Activated T-cell treated with anti-CD3 and anti-CD28 coated beads, Interleukin-2, amount 50 U/mL, for 72 hours (primary cell): ENCODE results near the gene CRY1. TPM values are rescaled to one million over a fixed set of nuclear protein-coding genes. Genes with fewer than 3 reads are reported as not detected.

ENCODE experiments used
- ATAC-seq, 2 donors: fragments of 150-1000 bp; cut with Tn5 transposase; replicated peaks in 1 of 2; 2 replicates each; pipeline ENCODE4 v1.10.0; 2021; ENCODE audit warnings: moderate library complexity in 2 of 2, mild to moderate bottlenecking in 1 of 2
- DNase-seq, 2 donors: peaks; one replicate each; pipeline ENCODE4 v3.0.0; 2021 to 2022; ENCODE audit warnings: mixed read lengths in 1 of 2
- H3K27ac Mint-ChIP-seq: one replicate; pipeline ENCODE4 v1.8.0; 2022; ENCODE audit warnings: mild to moderate bottlenecking, moderate library complexity, mixed read lengths
- H3K27me3 Mint-ChIP-seq: one replicate; pipeline ENCODE4 v1.8.0; 2022; ENCODE audit warnings: low read depth, mixed read lengths
- H3K36me3 Mint-ChIP-seq, 2 donors: one replicate each; pipeline ENCODE4 v1.8.0; 2022; ENCODE audit warnings: mixed read lengths in 2 of 2, mild to moderate bottlenecking in 1 of 2; ENCODE audit not compliant: insufficient read depth in 2 of 2
- H3K4me1 Mint-ChIP-seq: one replicate; pipeline ENCODE4 v1.8.0; 2022; ENCODE audit warnings: low read depth, mixed read lengths
- H3K4me3 Mint-ChIP-seq, 2 donors: one replicate each; pipeline ENCODE4 v1.8.0; 2022; ENCODE audit warnings: mild to moderate bottlenecking in 2 of 2, mixed read lengths in 2 of 2, moderate library complexity in 2 of 2
- H3K9me3 Mint-ChIP-seq, 2 donors: one replicate each; pipeline ENCODE4 v1.8.0; 2022; ENCODE audit warnings: mixed read lengths in 2 of 2
- total RNA-seq, 2 donors: library from RNA; stranded (reverse); gene quantifications; one replicate each; pipeline ENCODE4 v1.2.3, GENCODE V29; 2022

The CRY1 gene
- total RNA-seq = 10 to 100 TPM; 24.1 to 25.8 TPM

GRCh38 chr12:107093417-107094182 is at the start of gene CRY1:
TSS of gene CRY1 (minus strand) at chr12:107093549. CDS start at chr12:107092961, 588 bp downstream.
- ATAC-seq (peak; percentile 89 to 91), DNase-seq (peak; percentile 95)
- Mint-ChIP-seq H3K36me3 (peaks cover 4 to 6% of the 10 kb centered on the region in 2 donors), H3K4me1 (no peaks in the 10 kb centered on the region), H3K4me3 (no peak within 1 kb of the TSS), H3K27me3 (no peaks in the 10 kb centered on the region), H3K9me3 (peaks cover 3 to 4% of the 10 kb centered on the region in 2 donors), H3K27ac (peak within 1 kb of the TSS; percentile 97)

- ATAC-seq (no peak), DNase-seq (no peak)
- Mint-ChIP-seq H3K4me3 (no peak overlapping the region), H3K4me1 (no peaks in the 10 kb centered on the region), H3K27ac (no peak overlapping the region), H3K27me3 (no peaks in the 10 kb centered on the region), H3K36me3 (no peaks in the 10 kb centered on the region), H3K9me3 (no peaks in the 10 kb centered on the region)
Measured at GRCh38 chr12:107139787-107140186, 46.4 kb upstream of the CRY1 start.

DNA sequence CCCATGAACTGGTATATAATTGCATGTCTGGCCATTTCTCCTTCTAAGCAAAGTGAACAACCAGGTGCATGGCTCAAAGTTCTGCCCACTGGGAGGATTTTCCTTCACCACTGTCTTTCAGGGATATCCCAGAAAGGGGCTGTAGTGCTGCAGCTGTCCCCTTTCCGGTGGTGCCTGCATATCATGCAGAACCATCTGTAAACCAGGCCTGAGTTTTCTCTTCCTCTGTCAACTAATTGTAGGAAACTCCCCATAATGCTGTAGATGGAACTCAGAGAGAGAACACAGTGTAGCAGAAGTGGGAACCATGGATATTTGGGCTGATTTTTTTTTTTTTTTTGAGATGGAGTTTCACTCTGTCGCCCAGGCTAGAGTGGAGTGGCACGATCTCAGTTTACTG is 45.6 kb upstream of the CRY1 start:
- Mint-ChIP-seq H3K9me3 (no peaks in the 10 kb centered on the region), H3K27me3 (no peaks in the 10 kb centered on the region), H3K4me1 (no peaks in the 10 kb centered on the region), H3K4me3 (no peak overlapping the region), H3K27ac (no peak overlapping the region), H3K36me3 (no peaks in the 10 kb centered on the region)
- ATAC-seq = no peak
- DNase-seq = no peak

DNA sequence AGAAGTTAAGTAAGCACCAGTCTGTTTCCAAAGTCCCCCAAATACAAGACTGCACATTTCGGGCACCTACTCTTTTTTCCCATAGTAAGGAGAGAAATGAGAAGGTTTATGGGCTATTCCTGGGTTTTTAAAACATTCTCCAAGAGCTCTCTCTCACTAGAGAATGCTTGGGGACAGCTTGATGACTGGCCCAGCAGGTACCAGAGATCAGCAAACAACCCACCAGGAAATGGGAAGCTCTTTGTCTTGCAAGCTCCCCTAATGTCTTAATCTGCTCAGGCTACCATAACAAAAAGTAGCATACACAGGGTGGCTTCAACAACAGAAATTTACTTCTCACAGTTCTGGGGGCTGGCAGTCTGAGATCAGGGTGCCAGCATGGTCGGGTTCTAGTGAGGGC is 41.8 kb upstream of the CRY1 start:
- no peak for DNase-seq
- Mint-ChIP-seq H3K36me3 (no peaks in the 10 kb centered on the region), H3K4me3 (no peak overlapping the region), H3K4me1 (no peaks in the 10 kb centered on the region), H3K9me3 (no peaks in the 10 kb centered on the region), H3K27me3 (no peaks in the 10 kb centered on the region), H3K27ac (no peak overlapping the region)
- no peak for ATAC-seq

GRCh38 chr12:107134558-107134957 is 41.2 kb upstream of the CRY1 start:
- H3K27ac Mint-ChIP-seq = no peak overlapping the region
- ATAC-seq (peak; percentile 56 to 80), DNase-seq (peak; percentile 45 to 54)
- H3K9me3 Mint-ChIP-seq = no peaks in the 10 kb centered on the region
- H3K4me3 Mint-ChIP-seq = no peak overlapping the region
- no peaks in the 10 kb centered on the region for H3K27me3 Mint-ChIP-seq
- H3K36me3 Mint-ChIP-seq = no peaks in the 10 kb centered on the region
- H3K4me1 Mint-ChIP-seq = no peaks in the 10 kb centered on the region

GRCh38 chr12:107133462-107133861 is 40.1 kb upstream of the CRY1 start:
- DNase-seq = no peak
- Mint-ChIP-seq H3K27me3 (no peaks in the 10 kb centered on the region), H3K27ac (no peak overlapping the region), H3K36me3 (no peaks in the 10 kb centered on the region), H3K9me3 (no peaks in the 10 kb centered on the region), H3K4me1 (no peaks in the 10 kb centered on the region), H3K4me3 (no peak overlapping the region)
- no peak for ATAC-seq

GRCh38 chr12:107131832-107132616 is 38.7 kb upstream of the CRY1 start:
- ATAC-seq = no peak
- no peaks in the 10 kb centered on the region for H3K36me3 Mint-ChIP-seq
- peak; percentile 3 to 13 for DNase-seq
- H3K27ac Mint-ChIP-seq = no peak overlapping the region
- no peaks in the 10 kb centered on the region for H3K27me3 Mint-ChIP-seq
- no peaks in the 10 kb centered on the region for H3K9me3 Mint-ChIP-seq
- no peaks in the 10 kb centered on the region for H3K4me1 Mint-ChIP-seq
- no peak overlapping the region for H3K4me3 Mint-ChIP-seq

DNA sequence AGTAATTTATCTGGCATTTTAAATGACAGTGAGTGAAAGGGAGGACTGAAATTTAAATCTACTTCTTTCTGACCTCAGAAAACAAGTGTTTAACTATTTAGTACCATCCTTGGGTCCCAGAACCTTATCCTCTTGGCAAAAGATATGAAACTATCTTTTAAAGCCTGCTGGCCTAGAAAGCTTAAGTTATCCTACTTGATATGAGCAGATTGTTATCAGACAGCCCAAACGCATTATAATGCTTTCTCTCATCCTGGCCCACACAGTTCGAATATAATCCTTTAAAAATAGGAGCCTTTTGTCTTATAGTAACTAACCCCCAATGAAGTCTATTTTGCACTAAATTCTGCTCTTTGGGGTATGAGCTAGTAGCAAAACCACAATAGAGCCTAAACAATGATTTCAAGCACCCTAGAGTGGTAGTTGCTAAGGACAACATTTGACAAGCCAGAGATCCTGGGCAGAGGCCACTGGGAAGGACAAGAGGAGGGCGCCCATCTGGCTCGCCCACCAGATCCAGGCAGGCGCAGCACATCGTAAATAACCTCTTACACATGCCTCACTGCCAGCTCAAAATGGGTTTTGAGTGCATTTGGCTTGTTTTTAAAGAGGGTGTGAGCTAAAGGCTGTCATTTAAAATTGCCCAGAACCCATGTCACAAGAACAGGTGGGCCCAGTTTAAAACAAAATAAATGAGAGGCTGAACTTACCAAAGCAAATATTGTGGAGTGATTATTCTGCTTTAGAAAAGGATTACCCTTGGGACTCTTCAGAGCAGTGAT is 37.7 kb upstream of the CRY1 start:
- H3K27me3 Mint-ChIP-seq = no peaks in the 10 kb centered on the region
- no peak for ATAC-seq
- H3K4me3 Mint-ChIP-seq = no peak overlapping the region
- no peaks in the 10 kb centered on the region for H3K36me3 Mint-ChIP-seq
- H3K4me1 Mint-ChIP-seq = no peaks in the 10 kb centered on the region
- DNase-seq = no peak
- no peak overlapping the region for H3K27ac Mint-ChIP-seq
- no peaks in the 10 kb centered on the region for H3K9me3 Mint-ChIP-seq

DNA sequence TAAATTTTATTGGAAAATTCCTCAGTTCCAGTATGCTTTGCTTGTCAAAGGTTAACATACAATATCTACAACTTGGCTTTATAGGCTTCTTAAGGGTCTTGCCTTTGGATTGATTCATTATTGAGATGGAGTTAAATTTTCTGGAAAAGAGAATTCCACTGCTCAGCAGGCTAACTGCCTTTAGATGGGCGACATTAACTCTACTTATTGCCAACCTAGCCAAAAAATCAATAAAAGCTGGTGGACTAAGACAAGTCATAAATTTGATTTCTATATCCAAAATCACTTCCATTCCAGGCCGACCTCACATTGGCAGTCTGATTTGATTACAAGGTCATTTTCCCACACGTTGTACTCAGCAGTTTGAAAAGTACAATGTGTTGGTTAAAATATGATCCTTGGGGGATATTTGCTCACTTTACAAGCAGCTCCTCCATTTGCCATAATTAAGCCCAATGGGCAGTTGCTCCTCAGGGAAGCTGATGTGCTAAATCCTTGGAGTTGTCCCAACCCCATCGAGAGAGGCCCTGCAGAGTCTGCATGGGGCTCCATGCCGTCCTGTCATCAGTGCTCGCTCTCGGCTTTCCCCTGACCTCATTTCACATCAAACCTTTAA is 36.1 kb upstream of the CRY1 start:
- Mint-ChIP-seq H3K27ac (no peak overlapping the region), H3K36me3 (no peaks in the 10 kb centered on the region), H3K4me3 (no peak overlapping the region), H3K4me1 (no peaks in the 10 kb centered on the region), H3K9me3 (no peaks in the 10 kb centered on the region), H3K27me3 (no peaks in the 10 kb centered on the region)
- no peak for DNase-seq
- ATAC-seq = no peak

DNA sequence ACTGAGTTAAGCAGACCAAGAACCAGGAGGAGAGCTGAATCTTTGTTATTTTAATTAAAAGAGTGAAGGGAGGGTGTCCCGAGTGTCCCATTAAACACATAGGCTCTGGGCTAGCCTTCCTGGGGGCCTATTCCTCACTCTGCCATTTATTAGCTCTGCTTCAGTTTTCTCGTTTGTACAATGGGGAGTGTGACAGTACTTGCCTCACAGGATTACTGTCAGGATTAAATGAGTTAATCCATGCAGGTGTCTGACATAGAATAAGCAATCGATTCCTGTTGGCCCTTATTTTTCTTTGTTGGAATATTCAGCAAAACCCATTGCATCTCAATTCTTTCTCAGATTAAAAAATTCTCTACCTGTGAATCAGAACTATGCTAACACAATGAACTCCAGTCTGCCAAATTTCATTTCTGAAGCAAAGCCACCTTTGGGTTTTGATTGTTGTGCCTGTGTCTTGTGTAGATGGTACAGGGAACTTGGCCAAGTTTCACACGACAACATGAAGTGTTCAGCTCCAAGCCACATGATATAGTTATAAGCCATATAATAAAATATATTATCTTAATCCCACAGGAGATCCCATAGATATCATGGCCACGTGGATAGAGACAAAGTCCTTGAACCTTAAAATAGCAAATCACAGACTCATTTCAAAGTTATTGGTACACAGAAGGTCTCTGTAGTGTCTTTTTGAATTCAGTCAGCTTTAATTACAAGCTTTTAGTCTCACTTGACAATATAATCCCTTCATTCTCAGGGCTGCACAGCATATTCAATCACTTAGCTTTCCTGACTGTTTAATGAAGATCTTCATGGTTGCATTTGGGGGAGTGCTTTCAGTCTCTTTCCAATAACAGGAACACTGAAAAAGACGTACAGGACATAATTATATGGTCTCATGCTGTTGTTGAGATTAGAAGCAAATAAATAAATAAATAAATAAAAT is 34.4 kb upstream of the CRY1 start:
- Mint-ChIP-seq H3K9me3 (no peaks in the 10 kb centered on the region), H3K27me3 (no peaks in the 10 kb centered on the region), H3K4me1 (no peaks in the 10 kb centered on the region), H3K27ac (no peak overlapping the region), H3K4me3 (no peak overlapping the region), H3K36me3 (no peaks in the 10 kb centered on the region)
- ATAC-seq (no peak), DNase-seq (no peak)

DNA sequence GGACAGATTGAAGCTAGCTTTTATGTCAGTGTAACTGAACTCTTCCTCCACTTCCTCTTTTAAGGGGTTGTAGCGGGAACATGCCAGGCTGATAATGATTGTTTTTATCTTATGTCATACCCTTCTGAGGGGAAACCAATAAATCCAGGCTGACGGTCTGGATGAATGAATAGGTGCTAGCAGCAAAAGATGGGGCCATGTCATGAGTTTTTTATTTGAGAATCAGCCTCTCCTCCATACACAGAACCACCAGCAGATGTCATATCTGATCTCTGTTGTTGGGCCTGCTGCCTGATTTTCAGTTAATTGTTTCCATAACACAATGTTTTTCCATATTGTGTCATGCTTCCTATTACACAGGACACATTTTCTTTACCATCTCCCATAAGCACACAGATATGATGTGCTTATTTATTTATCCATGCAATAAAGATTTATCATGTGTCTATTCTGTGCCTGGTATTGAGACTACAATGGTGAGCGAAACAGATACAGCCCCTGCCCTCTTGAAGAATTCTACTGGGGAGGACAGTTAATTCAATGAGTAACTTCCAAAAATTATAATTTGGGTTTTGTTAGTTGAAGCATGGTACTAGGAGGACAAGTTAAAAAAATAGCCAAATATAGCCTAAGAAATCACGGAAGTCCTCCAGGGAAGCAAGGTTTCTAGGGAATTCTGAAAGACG is 33.6 kb upstream of the CRY1 start:
- ATAC-seq (no peak), DNase-seq (no peak)
- Mint-ChIP-seq H3K4me1 (no peaks in the 10 kb centered on the region), H3K9me3 (no peaks in the 10 kb centered on the region), H3K4me3 (no peak overlapping the region), H3K36me3 (no peaks in the 10 kb centered on the region), H3K27me3 (peaks cover 6% of the 10 kb centered on the region), H3K27ac (no peak overlapping the region)

DNA sequence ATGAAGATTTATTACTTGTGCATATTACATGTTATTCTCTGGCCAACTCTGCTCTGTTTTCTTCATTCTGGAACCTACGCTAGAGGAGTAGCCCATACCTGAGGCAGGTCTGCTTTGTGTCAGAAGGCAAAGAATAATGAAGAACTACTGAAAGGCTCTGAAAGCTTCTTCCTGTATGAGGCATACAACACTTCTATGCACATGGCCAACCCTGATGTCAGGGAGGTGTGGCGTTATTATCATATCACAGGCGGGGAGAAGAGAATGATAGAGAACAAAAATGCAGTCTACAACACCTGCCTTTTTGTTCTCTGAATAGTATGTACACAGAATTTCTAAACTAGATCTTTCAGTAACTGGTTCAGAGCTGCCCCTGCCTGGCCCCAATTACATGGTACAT is 32.5 kb upstream of the CRY1 start:
- no peaks in the 10 kb centered on the region for H3K4me1 Mint-ChIP-seq
- H3K27me3 Mint-ChIP-seq = peaks cover 11% of the 10 kb centered on the region
- no peak overlapping the region for H3K27ac Mint-ChIP-seq
- DNase-seq = no peak
- H3K4me3 Mint-ChIP-seq = no peak overlapping the region
- H3K36me3 Mint-ChIP-seq = no peaks in the 10 kb centered on the region
- no peak for ATAC-seq
- H3K9me3 Mint-ChIP-seq = no peaks in the 10 kb centered on the region
